Smooth muscle cell (in vitro differentiated cells): Measurements from ENCODE around the gene SPAG17. TPM values are rescaled to one million over a fixed set of nuclear protein-coding genes. Genes with fewer than 3 reads are reported as not detected.

Source experiments
- DNase-seq: peaks from one replicate; lab custom pipeline; 2025; ENCODE audit not compliant: unreplicated experiment; lab: John Stamatoyannopoulos, UW
- H2AFZ ChIP-seq: fragments of 200-600 bp; sonication (generic); 2 replicates; pipeline ENCODE4 v1.6.0; 2016; ENCODE audit warnings: antibody characterized with exemption, low read depth, mild to moderate bottlenecking
- H3F3A ChIP-seq: fragments of 200-600 bp; sonication (generic); 2 replicates; pipeline ENCODE4 v1.6.0; 2017; ENCODE audit warnings: antibody characterized with exemption, low read depth
- H3K27ac ChIP-seq: fragments of 200-600 bp; sonication (generic); 2 replicates; pipeline ENCODE4 v1.5.1; 2016; ENCODE audit warnings: low read depth, mild to moderate bottlenecking
- H3K27me3 ChIP-seq: fragments of 200-600 bp; sonication (generic); 2 replicates; pipeline ENCODE4 v1.6.1; 2016; ENCODE audit warnings: low read depth, mild to moderate bottlenecking
- H3K36me3 ChIP-seq: fragments of 200-600 bp; sonication (generic); 2 replicates; pipeline ENCODE4 v1.5.1; 2016; ENCODE audit warnings: low read depth
- H3K4me1 ChIP-seq: fragments of 200-600 bp; sonication (generic); 2 replicates; pipeline ENCODE4 v1.5.1; 2016; ENCODE audit warnings: low read depth
- H3K4me2 ChIP-seq: fragments of 200-600 bp; sonication (generic); 2 replicates; pipeline ENCODE4 v1.6.0; 2016; ENCODE audit warnings: mild to moderate bottlenecking
- H3K4me3 ChIP-seq: fragments of 200-600 bp; sonication (generic); 2 replicates; pipeline ENCODE4 v1.5.1; 2016; ENCODE audit warnings: mild to moderate bottlenecking
- H3K79me2 ChIP-seq: fragments of 200-600 bp; sonication (generic); 2 replicates; pipeline ENCODE4 v1.6.0; 2016; ENCODE audit warnings: low read depth, mild to moderate bottlenecking
- H3K9ac ChIP-seq: fragments of 200-600 bp; sonication (generic); 2 replicates; pipeline ENCODE4 v1.6.0; 2016; ENCODE audit warnings: low read depth
- H3K9me3 ChIP-seq: fragments of 200-600 bp; sonication (generic); replicated peaks from 2 replicates; pipeline ENCODE4 v1.5.1; 2016; ENCODE audit warnings: low read depth
- H4K20me1 ChIP-seq: fragments of 200-600 bp; sonication (generic); 2 replicates; pipeline ENCODE4 v1.6.0; 2016; ENCODE audit warnings: low read depth
- CTCF ChIP-seq: fragments of 200-600 bp; sonication (generic); IDR thresholded peaks from 2 replicates; pipeline ENCODE4 v1.5.1; 2017; ENCODE audit warnings: borderline replicate concordance, mild to moderate bottlenecking, antibody characterized with exemption; ENCODE audit not compliant: insufficient read depth, poor library complexity, severe bottlenecking
- WGBS: methylation state at CpG from one replicate; pipeline ENCODE4 v1.1.7; 2016; ENCODE audit warnings: low lambda C conversion rate; 5-methylcytosine and 5-hydroxymethylcytosine counted together
- polyA plus RNA-seq: library from polyadenylated mRNA; unstranded; fragments of >200 nt; fragmentation: Nextera tagmentation; extraction: Ambion mirVana; gene quantifications from 2 replicates; pipeline ENCODE4 v1.2.1, GENCODE V29; 2016
- total RNA-seq: library from RNA; depleted of rRNA; stranded (reverse); fragments of >200 nt; gene quantifications from 2 replicates; pipeline ENCODE4 v1.2.3, GENCODE V29; 2014

The SPAG17 gene
- total and polyA plus RNA-seq, 2 experiments from 2014 or later, result 1.1 to 11.1 TPM

- no peak overlapping the region for H3K4me3 ChIP-seq
- H4K20me1 ChIP-seq, result no peaks in the 10 kb centered on the region
- peaks cover 3% of the 10 kb centered on the region for H3K4me1 ChIP-seq
- H3K27me3 ChIP-seq, result peaks cover 6% of the 10 kb centered on the region
- no peak overlapping the region for H2AFZ ChIP-seq
- H3K4me2 ChIP-seq, result no peak overlapping the region
- 71% methylated on average over 9 of the region's 9 CpGs for WGBS
- H3K9ac ChIP-seq, result no peak overlapping the region
- H3K27ac ChIP-seq, result no peak overlapping the region
- H3F3A ChIP-seq, result peaks cover 9% of the 10 kb centered on the region
- no peaks in the 10 kb centered on the region for H3K9me3 ChIP-seq
- DNase-seq, result no peak
- no peaks in the 10 kb centered on the region for H3K36me3 ChIP-seq
- H3K79me2 ChIP-seq, result no peaks in the 10 kb centered on the region
- no peak for TF ChIP-seq CTCF
Observed at GRCh38 chr1:118073648-118074435, 111.2 kb downstream of the SPAG17 start.

DNA sequence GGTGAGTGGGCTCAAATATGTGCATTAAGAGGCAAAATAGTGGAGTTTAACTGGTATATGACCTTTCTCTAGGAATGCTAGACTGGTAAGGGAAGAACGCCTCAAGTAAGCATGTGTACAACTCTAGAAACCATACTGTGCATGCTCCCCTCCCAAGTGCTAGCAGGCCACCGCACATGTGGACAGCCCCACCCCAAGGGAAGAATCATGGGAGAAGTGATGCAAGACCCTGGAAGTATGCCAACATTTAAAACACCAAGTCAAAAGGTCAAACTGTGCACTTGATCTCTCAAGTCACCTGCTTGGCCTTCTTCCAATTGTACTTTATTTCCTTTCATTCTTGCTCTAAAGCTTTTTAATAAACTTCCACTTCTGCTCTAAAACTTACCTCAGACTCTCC lies 135.0 kb downstream of the SPAG17 start:
- Histone ChIP-seq H3K36me3 (no peaks in the 10 kb centered on the region), H3K4me3 (no peak overlapping the region), H3F3A (no peaks in the 10 kb centered on the region), H3K4me2 (no peak overlapping the region), H3K27me3 (no peaks in the 10 kb centered on the region), H3K27ac (no peak overlapping the region), H3K79me2 (no peaks in the 10 kb centered on the region), H3K4me1 (no peaks in the 10 kb centered on the region), H3K9me3 (no peaks in the 10 kb centered on the region), H3K9ac (no peak overlapping the region), H4K20me1 (no peaks in the 10 kb centered on the region), H2AFZ (no peak overlapping the region)
- TF ChIP-seq CTCF, result no peak
- 93% methylated on average over 2 of the region's 2 CpGs for WGBS
- DNase-seq, result no peak

- Histone ChIP-seq H3K4me2 (no peak overlapping the region), H3K27ac (no peak overlapping the region), H3F3A (no peaks in the 10 kb centered on the region), H2AFZ (no peak overlapping the region), H3K36me3 (no peaks in the 10 kb centered on the region), H3K79me2 (no peaks in the 10 kb centered on the region), H3K4me3 (no peak overlapping the region), H3K9ac (no peak overlapping the region), H3K27me3 (no peaks in the 10 kb centered on the region), H4K20me1 (no peaks in the 10 kb centered on the region), H3K9me3 (no peaks in the 10 kb centered on the region), H3K4me1 (no peaks in the 10 kb centered on the region)
- no peak for TF ChIP-seq CTCF
- no peak for DNase-seq
- WGBS, result 98% methylated on average over 3 of the region's 3 CpGs
Observed at GRCh38 chr1:118047650-118048224, 137.3 kb downstream of the SPAG17 start.
